H1 (cell line): ENCODE measurements around the gene AFAP1L1. TPM values are rescaled to one million over a fixed set of nuclear protein-coding genes. Genes with fewer than 3 reads are reported as not detected.

Experiments used
- CTCF ChIA-PET: fragments of 300-600 bp; sonication (Branson Sonifier 250); formaldehyde crosslinking; loops from one replicate; lab custom pipeline; 2021; ENCODE audit not compliant: partially characterized antibody; lab: Charles Lee
- POLR2A ChIA-PET: fragments of 300-600 bp; sonication (Branson Sonifier 250); formaldehyde crosslinking; loops from one replicate; lab custom pipeline; 2021; ENCODE audit warnings: inconsistent platforms; ENCODE audit not compliant: partially characterized antibody; lab: Charles Lee
- DNase-seq, 2 experiments: peaks; one replicate each; pipeline versions ENCODE4 v3.0.0 to v3.0.0-alpha.2; 2010 to 2022; ENCODE audit warnings: low spot score in 2 of 2, low read depth in 1 of 2, mixed read lengths in 1 of 2
- FAIRE-seq: peaks from 2 replicates; lab custom pipeline; 2011; peaks lifted over from hg19 to GRCh38; lab: Jason Lieb, UNC
- H2AFZ ChIP-seq: 2 replicates; pipeline ENCODE4 v1.8.1; 2012; ENCODE audit warnings: low read length, inconsistent platforms
- H2AK5ac ChIP-seq: 2 replicates; pipeline ENCODE4 v1.6.1; 2013; ENCODE audit warnings: low read depth, low read length
- H2BK120ac ChIP-seq: replicated peaks from 2 replicates; pipeline ENCODE3; 2013; ENCODE audit warnings: low read depth, low read length, inconsistent platforms
- H2BK12ac ChIP-seq: 2 replicates; pipeline ENCODE4 v1.6.1; 2013; ENCODE audit warnings: low read depth, low read length
- H2BK15ac ChIP-seq: 2 replicates; pipeline ENCODE4 v1.6.1; 2013; ENCODE audit warnings: low read length
- H2BK20ac ChIP-seq: 2 replicates; pipeline ENCODE4 v1.6.1; 2013; ENCODE audit warnings: low read length
- H2BK5ac ChIP-seq: 2 replicates; pipeline ENCODE4 v1.6.1; 2013; ENCODE audit warnings: low read depth, low read length
- H3K14ac ChIP-seq: 2 replicates; pipeline ENCODE4 v1.6.1; 2013; ENCODE audit warnings: inconsistent platforms; ENCODE audit not compliant: insufficient read length
- H3K18ac ChIP-seq: 2 replicates; pipeline ENCODE4 v1.6.1; 2013; ENCODE audit warnings: low read length; ENCODE audit errors: extremely low read depth
- H3K23ac ChIP-seq: 2 replicates; pipeline ENCODE4 v1.6.1; 2013; ENCODE audit warnings: inconsistent platforms; ENCODE audit not compliant: insufficient read length
- H3K23me2 ChIP-seq: 2 replicates; pipeline ENCODE4 v1.6.1; 2013; ENCODE audit warnings: low read depth, low read length
- H3K27ac ChIP-seq: 2 replicates; pipeline ENCODE4 v1.6.1; 2011; ENCODE audit warnings: low read depth, low read length, inconsistent platforms
- H3K27me3 ChIP-seq, 4 experiments: replicated peaks in 1 of 4; 1 replicate in 1 of 4; 2 replicates in 3 of 4; pipeline versions ENCODE4 v1.6.1 to v1.8.1; 2011 to 2013; ENCODE audit warnings: low read length in 3 of 4, mild to moderate bottlenecking in 3 of 4, inconsistent platforms in 2 of 4, mixed read lengths in 2 of 4, moderate library complexity in 1 of 4; ENCODE audit not compliant: control insufficient read depth in 3 of 4, insufficient read depth in 3 of 4; ENCODE audit errors: extremely low read depth in 1 of 4
- H3K36me3 ChIP-seq, 4 experiments: 2 replicates each; pipeline versions ENCODE4 v1.6.1 to v1.8.1; 2011 to 2013; ENCODE audit warnings: mild to moderate bottlenecking in 4 of 4, low read length in 3 of 4, moderate library complexity in 2 of 4, control low read depth in 1 of 4, inconsistent platforms in 1 of 4; ENCODE audit not compliant: insufficient read depth in 4 of 4, control insufficient read depth in 2 of 4
- H3K4ac ChIP-seq: replicated peaks from 2 replicates; pipeline ENCODE3; 2013; ENCODE audit warnings: low read length, low read depth, mixed read lengths, inconsistent platforms; ENCODE audit not compliant: insufficient read length
- H3K4me1 ChIP-seq, 4 experiments: replicated peaks in 1 of 4; 1 replicate in 1 of 4; 2 replicates in 3 of 4; pipeline versions ENCODE4 v1.6.1 to v1.8.1; 2011 to 2013; ENCODE audit warnings: low read length in 3 of 4, inconsistent platforms in 2 of 4, mixed read lengths in 1 of 4; ENCODE audit not compliant: insufficient read depth in 4 of 4, control insufficient read depth in 3 of 4
- H3K4me2 ChIP-seq, 2 experiments: 2 replicates each; pipeline versions ENCODE4 v1.6.1 to v1.8.1; 2011 to 2013; ENCODE audit warnings: low read depth in 2 of 2, low read length in 2 of 2, control low read depth in 1 of 2, inconsistent platforms in 1 of 2, mild to moderate bottlenecking in 1 of 2; ENCODE audit not compliant: insufficient read depth in 1 of 2
- H3K4me3 ChIP-seq, 4 experiments: fragments of 200-600, 300-600 bp in 1 of 4; sonication (generic), shearing (Covaris generic), sonication (Bioruptor Twin) in 1 of 4; 2 replicates each; pipeline versions ENCODE4 v1.5.1 to v1.8.1; 2011 to 2016; ENCODE audit warnings: low read length in 4 of 4, low read depth in 3 of 4, control low read depth in 2 of 4, inconsistent platforms in 2 of 4, mild to moderate bottlenecking in 2 of 4, mixed read lengths in 1 of 4, moderate library complexity in 1 of 4; ENCODE audit not compliant: insufficient read depth in 2 of 4; ENCODE audit errors: extremely low read depth in 1 of 4
- H3K56ac ChIP-seq: replicated peaks from 2 replicates; pipeline ENCODE3; 2013; ENCODE audit warnings: low read depth, mild to moderate bottlenecking, mixed read lengths, low read length, inconsistent platforms; ENCODE audit not compliant: insufficient read length
- H3K79me1 ChIP-seq: 2 replicates; pipeline ENCODE4 v1.6.1; 2013; ENCODE audit warnings: low read depth, low read length, control low read depth
- H3K79me2 ChIP-seq, 2 experiments: 2 replicates each; pipeline versions ENCODE4 v1.6.1 to v1.8.1; 2012 to 2013; ENCODE audit warnings: low read length in 2 of 2, mild to moderate bottlenecking in 2 of 2, inconsistent platforms in 1 of 2; ENCODE audit not compliant: insufficient read depth in 2 of 2, control insufficient read depth in 1 of 2
- H3K9ac ChIP-seq, 4 experiments: replicated peaks in 1 of 4; 1 replicate in 1 of 4; 2 replicates in 3 of 4; pipeline versions ENCODE4 v1.6.1 to v1.8.1; 2011 to 2013; ENCODE audit warnings: low read depth in 3 of 4, low read length in 3 of 4, control low read depth in 2 of 4, mild to moderate bottlenecking in 2 of 4, moderate library complexity in 2 of 4, inconsistent platforms in 1 of 4; ENCODE audit errors: extremely low read depth in 1 of 4
- H3K9me3 ChIP-seq, 2 experiments: 2 replicates each; pipeline versions ENCODE4 v1.6.1 to v1.8.1; 2012 to 2013; ENCODE audit warnings: mild to moderate bottlenecking in 2 of 2, moderate library complexity in 2 of 2, control low read depth in 1 of 2, inconsistent platforms in 1 of 2, low read depth in 1 of 2, low read length in 1 of 2, mixed read lengths in 1 of 2; ENCODE audit not compliant: insufficient read depth in 2 of 2
- H4K20me1 ChIP-seq, 2 experiments: replicated peaks in 1 of 2; 2 replicates each; pipeline versions ENCODE3 to v1.8.1; 2011 to 2013; ENCODE audit warnings: inconsistent platforms in 2 of 2, low read length in 2 of 2, mild to moderate bottlenecking in 1 of 2; ENCODE audit not compliant: insufficient read depth in 2 of 2, control insufficient read depth in 1 of 2
- H4K5ac ChIP-seq: 2 replicates; pipeline ENCODE4 v1.6.1; 2013; ENCODE audit warnings: low read length, low read depth, mixed read lengths, inconsistent platforms; ENCODE audit not compliant: insufficient read length
- H4K8ac ChIP-seq: 2 replicates; pipeline ENCODE4 v1.8.0; 2013; ENCODE audit warnings: mild to moderate bottlenecking, moderate library complexity, low read length, inconsistent platforms; ENCODE audit not compliant: insufficient read depth; ENCODE audit errors: extremely low read depth
- H4K91ac ChIP-seq: replicated peaks from 2 replicates; pipeline ENCODE3; 2013; ENCODE audit warnings: low read length, mixed read lengths, inconsistent platforms; ENCODE audit not compliant: insufficient read length
- ASH2L ChIP-seq: fragments of 200-600, 300-600 bp; sonication (generic); IDR thresholded peaks from one replicate; pipeline ENCODE4 v1.7.1; 2017; ENCODE audit warnings: low read length
- POLR2AphosphoS5 ChIP-seq: IDR thresholded peaks from 2 replicates; pipeline ENCODE4 v1.6.1; 2011; ENCODE audit warnings: low read depth, low read length
- SUZ12 ChIP-seq: fragments of 200-600 bp; sonication (generic); IDR thresholded peaks from 2 replicates; pipeline ENCODE4 v1.6.1; 2012; ENCODE audit warnings: mild to moderate bottlenecking, inconsistent platforms, low read length, moderate library complexity, mixed read lengths
- USF2 ChIP-seq: IDR thresholded peaks from 2 replicates; pipeline ENCODE4 v1.6.1; 2011; ENCODE audit warnings: low read length, improper control_type of control experiment
- YY1 ChIP-seq: IDR thresholded peaks from 2 replicates; pipeline ENCODE4 v1.6.1; 2011; ENCODE audit warnings: low read depth, mild to moderate bottlenecking, low read length
- WGBS, 2 experiments: shearing (Covaris generic) in 1 of 2; methylation state at CpG; one replicate each; pipeline versions ENCODE4 v1.1.6 to v1.1.7; 2013 to 2015; ENCODE audit warnings: low lambda C conversion rate in 2 of 2, mixed read lengths in 2 of 2, inconsistent platforms in 1 of 2, low coverage in 1 of 2, missing lambda C conversion rate in 1 of 2; ENCODE audit not compliant: insufficient replicate concordance in 2 of 2, insufficient coverage in 1 of 2, insufficient read length in 1 of 2; ENCODE audit errors: extremely low coverage in 1 of 2, missing lambda C conversion rate in 1 of 2; 5-methylcytosine and 5-hydroxymethylcytosine counted together
- polyA plus RNA-seq, 7 experiments: library from polyadenylated mRNA; depleted of rRNA in 3 of 7; stranded (reverse) in 5 of 7; unstranded in 2 of 7; fragments of >200 nt in 5 of 7; fragments of 200-250 nt in 2 of 7; gene quantifications; 1 replicate in 5 of 7; 2 replicates in 1 of 7; 4 replicates in 1 of 7; pipeline versions ENCODE4 v1.2.1 to v1.2.3, GENCODE V29; 2011 to 2013; ENCODE audit warnings: missing spikeins in 2 of 7, mixed read lengths in 2 of 7
- total RNA-seq: library from RNA; stranded (reverse); fragmentation: NEBNext Ultra II Directional; extraction: Animal tissue kit (Norgen Biotek cat#: 25700); gene quantifications from 2 replicates; pipeline ENCODE4 v1.2.1, GENCODE V29; 2021

Gene AFAP1L1
- total and polyA plus RNA-seq, 2 of the 8 experiments (the other 6 are each of a cell fraction or from before 2014, with no cell fraction given) = 0.79 to 4.7 TPM

- Histone ChIP-seq H4K20me1 (no peaks in the 10 kb centered on the region), H3K18ac (no peak overlapping the region), H2AFZ (no peak overlapping the region), H2BK12ac (no peak overlapping the region), H3K4me1 (no peaks in the 10 kb centered on the region), H3K9me3 (no peaks in the 10 kb centered on the region), H3K36me3 (no peaks in the 10 kb centered on the region), H3K9ac (no peak overlapping the region), H4K8ac (no peak overlapping the region), H3K4me2 (no peak overlapping the region), H2BK120ac (no peak overlapping the region), H3K4me3 (no peak overlapping the region), H2AK5ac (no peak overlapping the region), H3K23me2 (no peaks in the 10 kb centered on the region), H3K4ac (no peak overlapping the region), H2BK15ac (no peak overlapping the region), H3K14ac (no peak overlapping the region), H2BK20ac (no peak overlapping the region), H3K27me3 (no peaks in the 10 kb centered on the region), H3K23ac (no peak overlapping the region), H3K27ac (no peak overlapping the region), H4K91ac (no peak overlapping the region), H3K56ac (no peak overlapping the region), H3K79me1 (no peaks in the 10 kb centered on the region), H3K79me2 (no peaks in the 10 kb centered on the region)
- WGBS, 2 experiments = 76% methylated on average over 1 of the region's 1 CpG; no CpG with 5 or more reads in 1 of the 2 experiments
- CTCF ChIA-PET = interaction anchor here (0.6 to 5.5 kb wide), 5 partner anchors 18 to 496 kb away, joined by 3 to 18 read pairs (median 4); no protein-coding TSS in a partner anchor
- POLR2A ChIA-PET = no interaction called here
- DNase-seq = no peak
- no peak for TF ChIP-seq POLR2AphosphoS5
- TF ChIP-seq SUZ12 = no peak
- TF ChIP-seq USF2 = no peak
- TF ChIP-seq ASH2L = no peak
- TF ChIP-seq YY1 = no peak
- TF ChIP-seq, all 59 proteins: peak for 0
- Histone ChIP-seq H2BK5ac (no peak overlapping the region), H4K5ac (no peak overlapping the region)
- no peak for FAIRE-seq
Measured at GRCh38 chr5:149338364-149338763, 66.7 kb downstream of the AFAP1L1 start.
